K562 (cell line): ENCODE measurements around the gene INO80D.

ENCODE experiments used
- SMAD3 ChIP-seq: fragments of 450-650 bp; formaldehyde crosslinking; conservative IDR thresholded peaks from 2 replicates; pipeline ENCODE4 v1.4.0; 2020; ENCODE audit warnings: mild to moderate bottlenecking
- ZBTB12 ChIP-seq: fragments of 250-450 bp; sonication (Bioruptor Pico); IDR thresholded peaks from 2 replicates; pipeline ENCODE4 v1.4.0; 2020

GRCh38 chr2:205965707-205966106 is 120.3 kb downstream of the INO80D start:
- TF ChIP-seq SMAD3 (CRISPR knock-in tag) (no peak), ZBTB12 (no peak)
